GM06990 (cell line): Measurements from ENCODE around the gene MT1M.

Experiments used
- DNase-seq: peaks from one replicate; pipeline ENCODE4 v3.0.0-alpha.2; 2011; ENCODE audit not compliant: insufficient read length; ENCODE audit errors: extremely low read depth
- H3K27me3 ChIP-seq: replicated peaks from 2 replicates; pipeline ENCODE4 v1.6.0; 2011; ENCODE audit warnings: low read length; ENCODE audit not compliant: control insufficient read depth, insufficient read depth
- H3K36me3 ChIP-seq: 2 replicates; pipeline ENCODE4 v1.5.1; 2011; ENCODE audit warnings: low read length; ENCODE audit not compliant: control insufficient read depth, insufficient read depth
- H3K4me3 ChIP-seq: replicated peaks from 2 replicates; pipeline ENCODE4 v1.5.1; 2011; ENCODE audit warnings: low read depth, mild to moderate bottlenecking, control low read depth, low read length
- CTCF ChIP-seq: IDR thresholded peaks from 2 replicates; pipeline ENCODE4 v1.5.1; 2011; ENCODE audit warnings: low read length, control low read depth, mild to moderate bottlenecking, inconsistent platforms; ENCODE audit not compliant: insufficient read depth, poor library complexity, severe bottlenecking

Gene MT1M

GRCh38 chr16:56601325-56601724, 31.1 kb upstream of the MT1M start:
- TF ChIP-seq CTCF, result no peak
- DNase-seq, result no peak

GRCh38 chr16:56603589-56603988, 28.9 kb upstream of the MT1M start:
- Histone ChIP-seq H3K4me3 (no peak overlapping the region), H3K27me3 (no peaks in the 10 kb centered on the region), H3K36me3 (no peaks in the 10 kb centered on the region)
- peak; percentile 27 for TF ChIP-seq CTCF
- DNase-seq, result no peak

More at GRCh38 chr16:56601325-56601724, 31.1 kb upstream of the MT1M start:
- Histone ChIP-seq H3K36me3 (no peaks in the 10 kb centered on the region), H3K27me3 (no peaks in the 10 kb centered on the region), H3K4me3 (no peak overlapping the region)

- no peak for TF ChIP-seq CTCF
- no peaks in the 10 kb centered on the region for H3K27me3 ChIP-seq
- no peaks in the 10 kb centered on the region for H3K36me3 ChIP-seq
- no peak for DNase-seq
- H3K4me3 ChIP-seq, result no peak overlapping the region
Measured at GRCh38 chr16:56604966-56605365, 27.5 kb upstream of the MT1M start.

- DNase-seq, result no peak
- Histone ChIP-seq H3K27me3 (no peaks in the 10 kb centered on the region), H3K36me3 (no peaks in the 10 kb centered on the region), H3K4me3 (no peak overlapping the region)
- no peak for TF ChIP-seq CTCF
Measured at GRCh38 chr16:56605475-56605874, 27.0 kb upstream of the MT1M start.

- no peak overlapping the region for H3K4me3 ChIP-seq
- no peak for TF ChIP-seq CTCF
- no peak for DNase-seq
- H3K36me3 ChIP-seq, result no peaks in the 10 kb centered on the region
- H3K27me3 ChIP-seq, result no peaks in the 10 kb centered on the region
Measured at GRCh38 chr16:56606071-56606475, 26.4 kb upstream of the MT1M start.

- no peak for DNase-seq
- Histone ChIP-seq H3K36me3 (no peaks in the 10 kb centered on the region), H3K27me3 (no peaks in the 10 kb centered on the region), H3K4me3 (no peak overlapping the region)
- TF ChIP-seq CTCF, result no peak
Measured at GRCh38 chr16:56606476-56607108, 25.9 kb upstream of the MT1M start.
